GM12878 (cell line): ENCODE measurements around the gene TTC31.

ENCODE experiments used
- CHD4 ChIP-seq: fragments of 200-600 bp; sonication (generic); IDR thresholded peaks from 2 replicates; pipeline ENCODE4 v1.6.1; 2016; ENCODE audit warnings: mild to moderate bottlenecking
- EZH2 ChIP-seq: IDR thresholded peaks from 2 replicates; pipeline ENCODE4 v1.6.1; 2012; ENCODE audit warnings: low read depth, mild to moderate bottlenecking, control low read depth, inconsistent platforms, low read length, borderline replicate concordance; ENCODE audit not compliant: control insufficient read depth
- POLR2AphosphoS5 ChIP-seq: IDR thresholded peaks from 2 replicates; pipeline ENCODE4 v1.6.1; 2011; ENCODE audit warnings: mild to moderate bottlenecking, low read length, inconsistent platforms
- RCOR1 ChIP-seq: conservative IDR thresholded peaks from 2 replicates; pipeline ENCODE4 v1.6.1; 2012; ENCODE audit warnings: low read depth, low read length, improper control_type of control experiment
- RFX5 ChIP-seq: IDR thresholded peaks from 2 replicates; pipeline ENCODE4 v1.6.1; 2011; ENCODE audit warnings: low read depth, low read length, improper control_type of control experiment
- TAF1 ChIP-seq: IDR thresholded peaks from 2 replicates; pipeline ENCODE4 v1.6.1; 2011; ENCODE audit warnings: mild to moderate bottlenecking, low read depth, low read length, borderline replicate concordance

- TF ChIP-seq POLR2AphosphoS5 (peak; percentile 85), RCOR1 (no peak), RFX5 (no peak), EZH2 (no peak), TAF1 (peak; percentile 87; the same call in 1 of the 2 replicates), CHD4 (no peak)
Observed at GRCh38 chr2:74482801-74483674, at the start of gene TTC31, which contains the start of gene CCDC142.
